ENCODE measurements around the gene HMSD.
"Not testable (repeated sequence)": the region's sequence is repeated elsewhere in the genome, so short reads cannot be mapped to it uniquely, and the experiment has no call there.

HMSD gene, protein sequence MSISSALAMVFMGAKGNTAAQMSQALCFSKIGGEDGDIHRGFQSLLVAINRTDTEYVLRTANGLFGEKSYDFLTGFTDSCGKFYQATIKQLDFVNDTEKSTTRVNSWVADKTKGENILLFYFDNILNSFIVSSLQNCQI

DNA sequence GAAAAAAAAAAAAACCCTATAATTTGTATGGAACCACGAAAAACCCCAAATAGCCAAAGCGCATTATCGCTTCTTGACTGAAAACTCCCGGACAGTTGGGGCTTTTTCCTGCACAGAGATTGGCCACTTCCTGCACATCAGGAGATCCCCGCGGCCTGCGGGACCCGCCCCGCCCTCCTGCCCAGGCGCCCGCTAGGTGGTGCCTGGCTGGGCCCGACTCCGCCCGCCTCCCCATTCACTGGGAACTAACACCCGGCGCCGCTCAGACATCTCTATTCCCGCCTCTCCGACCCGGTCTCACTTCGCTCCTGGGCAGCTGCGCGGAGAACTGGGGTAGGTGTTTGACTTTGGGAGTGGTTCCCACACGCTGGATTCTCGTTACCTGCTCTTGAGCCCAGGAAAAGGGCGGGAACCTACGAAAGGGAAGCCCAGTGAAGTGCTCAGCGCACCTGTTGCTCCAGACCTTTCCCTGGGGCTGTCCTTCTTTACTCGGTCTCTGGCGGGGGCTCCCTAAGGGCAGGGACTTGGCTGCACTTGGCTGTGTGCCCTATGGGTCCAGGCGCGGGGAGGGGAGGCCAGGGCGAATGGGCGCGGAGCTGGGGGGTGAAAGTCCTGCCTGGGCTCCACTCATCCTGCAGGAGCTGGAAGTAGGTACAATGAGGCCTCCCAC lies at the start of gene HMSD:
TSS of gene HMSD (plus strand) at position 234 of the 670 bp plus-strand sequence. CDS start 4,155 bp downstream, outside the sequence.
- DNase-seq: peak in 9 of 10 donors; percentile 33 to 94 (median 63)
- intact Hi-C loops (cut with DNase I): no loop called here

DNA sequence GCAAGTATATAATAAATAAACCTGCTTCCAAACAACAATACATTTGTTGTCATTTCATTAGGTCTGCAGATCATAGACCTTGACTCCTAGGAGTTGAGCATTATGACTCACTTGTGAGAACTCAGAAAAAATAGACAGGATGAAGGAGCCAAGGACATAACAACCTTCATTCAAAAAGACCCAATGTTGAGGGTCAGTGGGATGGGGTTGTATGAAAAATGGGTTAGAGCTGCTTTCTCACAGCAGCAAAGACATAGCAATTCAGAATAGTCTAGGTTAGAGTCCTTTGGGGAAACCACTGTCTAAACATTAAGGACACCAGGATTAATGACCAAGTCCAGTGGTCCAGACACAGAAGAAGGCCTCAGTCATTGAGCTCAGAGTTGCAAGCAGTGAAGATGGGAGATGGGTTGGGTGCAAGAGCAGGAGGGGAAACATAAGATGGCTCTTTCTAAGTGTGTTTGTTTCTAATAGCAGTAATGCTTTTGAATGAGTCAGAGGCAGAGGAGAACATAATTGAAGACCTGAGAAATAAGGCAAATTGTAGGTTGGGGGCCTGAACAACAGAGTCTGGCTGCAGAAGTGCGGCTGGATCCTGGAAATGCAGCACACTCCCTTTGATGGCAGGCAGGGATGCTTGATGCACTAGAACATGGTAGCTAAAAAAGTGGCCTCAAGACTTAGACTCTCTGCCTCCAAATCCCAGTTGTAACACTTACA lies 45.1 kb upstream of the HMSD start:
- DNase-seq: no peak
- intact Hi-C loops (cut with DNase I): no loop called here

DNA sequence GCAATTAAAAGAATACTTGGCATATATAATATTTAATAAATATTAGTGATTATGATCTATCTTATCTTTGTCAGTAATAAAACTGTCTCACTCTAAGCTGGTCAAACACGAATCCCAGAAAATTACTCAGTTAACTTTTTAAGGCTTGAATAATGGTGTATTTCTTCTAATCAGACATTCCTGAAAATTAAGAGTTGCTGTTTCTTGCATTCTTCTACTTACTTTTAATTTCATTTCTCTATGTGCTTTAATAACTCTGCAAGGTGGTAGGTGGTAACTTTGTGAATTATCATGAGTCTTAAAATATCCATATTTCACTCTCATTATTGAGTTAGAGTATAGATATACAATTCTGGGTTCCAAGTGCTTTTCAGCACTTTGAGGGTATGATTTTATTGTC lies 44.4 kb upstream of the HMSD start:
- no peak for DNase-seq
- intact Hi-C loops (cut with DNase I): no loop called here

DNA sequence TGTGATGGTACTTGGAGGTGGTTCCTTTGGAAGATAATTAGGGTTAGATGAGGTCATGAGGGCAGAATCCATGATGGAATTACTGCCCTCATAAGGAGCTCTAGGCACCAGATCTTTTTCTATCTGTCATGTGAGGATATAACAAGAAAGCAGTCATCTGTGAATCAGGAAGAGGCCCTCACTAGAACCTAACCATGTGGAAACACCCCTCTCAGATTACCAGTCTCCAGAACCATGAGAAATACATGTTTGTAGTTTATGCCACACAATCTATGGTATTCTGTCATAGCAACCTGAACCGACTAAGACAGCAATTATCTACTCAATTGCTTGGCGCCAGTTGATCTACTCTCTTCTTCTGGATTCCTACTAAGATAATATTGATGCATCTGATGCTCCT lies 43.7 kb upstream of the HMSD start:
- intact Hi-C loops (cut with DNase I): no loop called here
- no peak for DNase-seq

DNA sequence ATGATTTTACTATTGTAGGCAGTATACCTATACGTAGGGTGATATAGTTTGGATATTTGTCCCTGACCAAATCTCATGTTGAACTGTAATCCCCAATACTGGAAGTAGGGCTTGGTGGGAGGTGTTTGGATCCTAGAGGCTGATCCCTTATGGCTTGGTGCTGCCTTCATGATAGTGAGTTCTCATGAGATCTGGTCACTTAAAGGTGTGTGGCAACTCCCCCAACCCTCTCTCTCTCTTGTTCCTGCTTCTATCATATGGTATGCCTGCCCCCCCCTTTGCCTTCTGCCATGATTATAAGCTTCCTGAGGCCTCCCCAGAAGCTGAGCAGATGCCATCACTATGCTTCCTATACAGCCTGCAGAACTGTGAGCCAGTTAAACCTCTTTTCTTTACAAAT lies 43.0 kb upstream of the HMSD start:
- DNase-seq: no peak
- intact Hi-C loops (cut with DNase I): no loop called here

DNA sequence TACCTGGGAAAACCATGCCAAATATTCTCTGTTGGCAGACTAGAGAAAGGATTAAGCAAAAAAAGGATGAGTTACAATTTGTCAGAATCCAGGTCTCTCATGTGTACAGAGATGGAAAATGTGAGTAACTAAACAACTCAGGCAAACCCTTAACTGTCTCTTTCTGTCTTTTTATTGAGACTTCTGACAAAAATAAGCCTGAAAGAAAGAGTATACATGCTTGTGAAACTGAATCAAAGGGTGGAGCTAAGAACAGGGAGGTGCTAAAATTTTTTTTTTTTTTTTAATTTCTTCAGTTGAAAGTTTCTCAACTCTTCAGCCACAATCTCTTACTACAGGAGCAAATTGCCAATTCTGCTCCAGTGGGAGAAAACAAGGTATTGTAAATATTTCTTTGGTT lies 41.4 kb upstream of the HMSD start, which contains the start of gene SERPINB10:
TSS of gene SERPINB10 (plus strand) at position 295 of the 400 bp plus-strand sequence. CDS start 7,553 bp downstream, outside the sequence.
- no peak for DNase-seq
- intact Hi-C loops (cut with DNase I): no loop called here

DNA sequence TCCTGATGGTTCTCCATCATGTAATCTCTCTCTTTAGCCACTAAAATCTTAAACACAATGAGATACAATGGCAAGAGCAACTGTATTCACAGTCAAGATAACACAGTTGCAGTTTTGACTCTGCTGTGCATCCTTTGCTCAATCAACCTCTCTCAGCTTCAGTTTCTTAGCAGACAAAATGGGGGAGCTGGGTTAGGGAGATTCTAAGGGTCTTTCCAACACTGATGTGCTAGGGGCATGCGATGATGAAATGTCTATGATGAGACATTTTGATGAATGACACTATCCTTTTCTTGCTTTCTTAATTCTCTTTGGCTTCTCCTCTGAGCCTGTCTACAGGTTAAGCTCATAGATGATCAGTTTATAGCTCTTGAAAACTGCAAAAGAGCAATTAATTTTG lies 40.2 kb upstream of the HMSD start:
- DNase-seq: no peak

DNA sequence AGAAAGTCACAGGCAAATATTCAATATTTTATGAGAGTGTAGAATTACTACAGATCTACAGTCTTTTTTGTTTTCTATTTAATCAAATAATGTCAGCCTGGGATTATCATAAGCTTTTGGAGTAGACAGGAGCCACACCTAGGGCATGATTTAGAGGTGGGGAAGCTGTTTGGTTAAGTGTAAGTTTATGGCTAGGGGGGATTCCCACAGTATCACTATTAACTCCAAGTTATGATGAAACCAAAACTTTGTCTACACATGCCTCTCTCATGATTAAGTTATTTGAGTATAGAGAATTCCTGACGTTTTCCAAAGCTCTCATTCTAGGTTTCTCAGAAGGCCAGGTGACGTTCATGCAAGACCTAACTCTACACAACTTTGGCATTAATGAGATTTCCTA lies 39.2 kb upstream of the HMSD start:
- intact Hi-C loops (cut with DNase I): no loop called here

More for the DNA sequence above, 40.2 kb upstream of the HMSD start:
- intact Hi-C loops (cut with DNase I): no loop called here

DNA sequence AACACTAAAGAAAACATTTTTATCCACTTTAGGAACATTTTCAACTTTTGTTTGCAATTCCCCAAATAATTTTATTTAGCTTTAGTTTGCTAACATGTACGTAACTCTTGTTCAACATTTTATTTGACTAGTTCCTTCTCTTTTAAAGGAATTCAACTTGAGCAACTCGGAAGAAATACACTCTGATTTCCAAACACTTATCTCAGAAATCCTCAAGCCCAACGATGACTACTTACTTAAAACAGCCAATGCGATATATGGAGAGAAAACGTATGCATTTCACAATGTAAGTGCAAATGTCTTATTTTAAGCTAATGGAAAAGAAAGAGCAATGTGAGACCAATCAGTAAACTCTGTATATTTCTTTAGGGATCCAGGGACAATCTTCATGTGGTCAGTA lies 31.3 kb upstream of the HMSD start:
- intact Hi-C loops (cut with DNase I): no loop called here
- no peak for DNase-seq

More for the DNA sequence above, 39.2 kb upstream of the HMSD start:
- DNase-seq: no peak

DNA sequence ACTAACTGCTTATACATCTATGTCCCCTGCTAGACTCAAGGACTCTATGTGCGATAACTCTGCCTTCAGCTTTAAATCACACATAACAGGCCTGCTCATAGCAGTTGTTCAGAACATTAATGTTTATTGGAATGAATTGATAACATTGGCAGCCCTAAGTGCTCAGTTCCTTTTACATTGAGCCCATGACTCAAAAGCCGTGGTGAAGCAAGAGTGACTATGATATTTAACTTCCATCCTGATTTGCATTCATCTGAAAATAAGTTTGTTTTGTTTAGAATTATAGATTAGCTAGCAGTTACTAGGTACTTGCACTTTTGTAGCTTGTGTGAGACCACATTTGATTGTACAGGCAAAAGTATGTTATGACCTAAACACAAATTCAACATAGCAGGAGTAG lies 27.1 kb upstream of the HMSD start:
- intact Hi-C loops (cut with DNase I): no loop called here
- no peak for DNase-seq

DNA sequence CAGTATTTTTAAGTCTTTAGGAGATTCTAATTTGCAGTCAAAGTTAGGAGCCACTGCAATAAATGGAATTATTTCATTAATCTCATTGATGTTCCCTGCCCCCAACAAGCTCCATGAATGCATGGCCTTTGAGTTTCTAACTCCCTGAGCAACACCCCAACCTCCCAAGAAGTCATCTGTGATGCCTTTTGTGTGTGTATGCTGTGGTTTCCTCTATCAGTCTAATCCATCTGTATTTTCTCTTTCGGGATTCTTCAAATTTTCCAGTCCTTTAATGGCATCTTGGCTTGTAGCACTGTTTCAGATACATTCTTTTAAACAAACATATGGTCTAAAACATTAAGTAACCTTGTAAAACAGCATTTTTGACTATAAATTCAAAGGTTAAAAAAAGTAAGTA lies 24.6 kb upstream of the HMSD start:
- no peak for DNase-seq
- intact Hi-C loops (cut with DNase I): no loop called here

DNA sequence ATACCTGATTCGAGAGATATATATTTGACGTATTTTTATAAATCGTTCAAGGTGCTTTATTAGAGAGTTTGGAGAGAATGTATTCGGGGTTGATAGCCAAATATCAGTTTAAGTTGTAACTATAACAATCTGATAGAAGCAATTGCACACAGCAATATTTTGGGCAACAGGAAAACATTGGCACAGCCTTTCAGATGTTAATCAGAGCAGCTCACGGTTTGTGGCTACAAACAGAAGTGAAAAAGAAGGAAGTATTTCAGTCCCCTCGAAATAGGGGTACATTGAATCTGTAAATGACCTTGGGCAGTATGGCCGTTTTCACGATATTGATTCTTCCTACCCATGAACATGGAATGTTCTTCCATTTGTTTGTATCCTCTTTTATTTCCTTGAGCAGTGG lies 20.8 kb upstream of the HMSD start:
- intact Hi-C loops (cut with DNase I): no loop called here

DNA sequence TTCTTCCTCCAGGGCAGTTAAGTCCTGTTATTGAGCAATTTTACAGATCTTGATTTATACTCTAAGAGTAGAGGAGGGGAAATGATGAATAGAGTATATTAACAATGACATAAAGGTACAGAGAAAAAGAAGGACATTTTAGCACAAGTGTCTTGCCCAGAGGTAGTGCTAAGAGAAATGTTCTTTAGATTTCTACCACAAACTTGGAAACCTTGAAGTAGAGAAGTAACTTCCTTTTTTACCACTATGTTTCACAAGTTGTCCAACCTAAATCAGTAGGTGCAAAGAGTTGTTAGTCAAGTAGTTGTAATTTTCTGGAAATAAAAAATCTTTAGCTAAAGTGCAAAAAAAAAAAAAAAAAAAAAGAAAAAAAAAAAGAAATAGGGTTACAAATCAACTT lies 19.7 kb upstream of the HMSD start:
- DNase-seq; intact Hi-C loops (cut with DNase I): not testable (repeated sequence)

More for the DNA sequence above, 20.8 kb upstream of the HMSD start:
- no peak for DNase-seq

DNA sequence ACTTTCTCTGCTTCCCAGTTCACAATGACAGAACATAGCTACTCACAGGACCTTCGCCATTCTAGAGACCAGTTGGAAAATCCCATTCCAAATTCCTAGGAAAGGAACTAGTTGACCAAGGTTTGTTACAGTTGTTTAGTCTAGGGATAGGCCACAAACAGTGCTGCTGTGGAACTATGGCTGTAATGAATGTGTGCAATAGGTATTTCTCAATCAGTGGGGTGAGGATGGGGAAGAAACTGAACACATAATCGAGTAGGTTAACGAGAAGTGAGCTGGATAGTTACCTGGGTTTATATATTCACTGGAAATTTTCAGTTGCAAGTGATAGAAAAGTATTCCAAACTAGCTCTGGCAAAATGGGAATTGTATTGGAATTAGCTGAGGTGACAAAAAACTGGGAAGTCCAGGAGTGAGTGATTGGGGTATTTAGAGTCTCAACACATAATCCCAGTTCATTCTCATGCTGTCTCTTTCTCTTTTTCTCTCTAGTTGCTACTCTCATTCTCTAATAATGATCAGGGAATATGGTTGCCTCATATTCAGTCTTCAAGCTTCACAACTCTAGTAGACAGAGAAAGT lies 18.2 kb upstream of the HMSD start:
- intact Hi-C loops (cut with DNase I): no loop called here
- DNase-seq: no peak

DNA sequence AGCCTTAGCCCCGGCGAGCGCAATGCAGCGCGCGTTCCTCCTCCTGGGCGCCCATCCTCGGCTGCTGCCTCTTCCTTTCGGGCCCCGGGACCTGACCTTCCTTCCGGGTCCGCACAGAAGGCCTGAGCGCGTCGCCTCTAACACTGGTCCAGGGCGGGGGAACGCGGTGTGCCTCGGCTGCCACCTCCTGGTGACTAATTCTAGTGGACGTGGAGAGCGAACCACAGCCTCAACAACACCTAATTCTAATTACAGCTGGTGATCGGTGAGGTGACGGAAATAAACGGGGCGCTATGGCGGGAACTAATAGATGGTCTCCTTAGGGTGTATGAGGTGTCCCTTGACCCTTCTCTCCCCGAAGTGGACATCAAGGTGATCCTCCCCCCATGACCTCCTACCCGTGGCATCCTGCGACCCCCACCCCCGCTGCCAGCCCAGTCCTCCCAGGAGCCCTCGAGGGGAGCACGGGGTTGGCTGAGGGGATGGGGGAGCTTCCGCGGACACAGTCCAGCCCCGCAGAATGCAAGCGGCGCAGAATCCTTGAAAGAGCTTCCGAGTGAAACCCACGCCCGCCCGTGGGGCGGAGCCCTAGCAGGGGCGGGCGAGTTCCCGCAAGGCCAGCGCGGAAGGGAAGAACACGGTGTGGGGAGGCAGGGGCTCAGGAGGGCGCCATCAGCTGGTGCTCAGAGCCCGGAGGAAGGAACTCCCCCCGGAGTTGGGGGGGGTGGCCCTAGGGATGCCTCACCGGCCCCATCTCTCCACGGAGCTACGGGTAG lies 12.8 kb upstream of the HMSD start:
- intact Hi-C loops (cut with DNase I): loop anchor here (5.0 kb wide), 2 partner anchors 109 to 419 kb away; no protein-coding TSS in a partner anchor
- DNase-seq: peak; percentile 36 to 95 (median 76)

DNA sequence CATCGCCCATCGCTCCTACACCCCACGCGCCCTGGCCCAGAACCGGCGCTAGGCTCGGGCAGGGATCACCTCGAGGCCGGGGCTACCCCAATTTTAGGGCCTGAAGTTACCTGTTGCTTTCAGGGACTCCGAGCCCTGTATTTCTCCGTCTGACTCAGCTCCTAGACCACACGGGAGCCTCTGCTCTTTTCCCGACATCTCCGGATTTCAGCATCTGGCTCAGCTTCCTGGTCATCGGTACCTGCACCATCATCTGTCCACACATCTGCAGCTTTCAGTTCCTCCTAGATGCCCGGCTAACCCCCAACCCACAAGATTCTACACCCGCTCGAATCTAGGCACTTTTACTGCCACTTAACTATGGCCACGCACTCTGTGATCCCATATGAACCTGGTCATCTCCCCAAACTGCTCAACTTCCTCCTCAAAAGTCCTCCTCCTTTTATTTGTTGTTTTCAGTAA lies 12.1 kb upstream of the HMSD start:
- intact Hi-C loops (cut with DNase I): loop anchor here (5.0 kb wide), 2 partner anchors 110 to 420 kb away; no protein-coding TSS in a partner anchor
- DNase-seq: peak in 1 of 10 donors; percentile 54

DNA sequence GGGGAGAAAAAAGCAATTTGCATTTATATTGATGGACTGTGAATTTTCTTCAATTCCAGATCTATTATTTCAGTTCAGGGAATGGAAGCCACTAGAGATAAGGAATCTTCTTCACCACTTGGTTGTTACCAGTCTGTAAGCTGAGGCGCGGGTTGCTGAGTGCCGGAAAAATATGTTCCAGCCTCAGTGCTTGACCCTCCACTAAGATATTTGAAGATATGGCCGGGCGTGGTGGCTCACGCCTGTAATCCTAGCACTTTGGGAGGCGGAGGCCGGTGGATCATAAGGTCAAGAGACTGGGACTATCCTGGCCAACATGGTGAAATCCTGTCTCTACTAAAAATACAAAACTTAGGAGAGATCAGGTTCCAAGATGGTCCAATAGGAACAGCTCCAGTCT lies 9.1 kb upstream of the HMSD start:
- peak in 2 of 10 donors; percentile 61 to 74 for DNase-seq
- intact Hi-C loops (cut with DNase I): no loop called here

DNA sequence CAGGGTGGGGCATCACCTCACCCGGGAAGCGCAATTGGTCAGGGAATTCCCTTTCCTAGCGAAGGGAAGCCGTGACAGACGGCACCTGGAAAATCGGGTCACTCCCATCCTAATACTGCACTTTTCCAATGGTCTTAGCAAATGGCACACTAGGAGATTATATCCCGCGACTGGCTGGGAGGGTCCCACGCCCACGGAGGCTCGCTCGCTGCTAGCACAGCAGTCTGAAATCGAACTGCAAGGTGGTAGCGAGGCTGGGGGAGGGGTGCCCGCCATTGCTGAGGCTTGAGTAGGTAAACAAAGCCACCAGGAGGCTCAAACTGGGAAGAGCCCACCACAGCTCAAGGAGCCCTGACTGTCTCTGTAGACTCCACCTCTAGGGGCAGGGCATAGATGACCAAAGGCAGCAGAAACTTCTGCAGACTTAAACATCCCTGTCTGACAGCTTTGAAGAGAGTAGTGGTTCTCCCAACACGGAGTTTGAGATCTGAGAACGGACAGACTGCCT lies 8.5 kb upstream of the HMSD start:
- DNase-seq: peak in 1 of 10 donors; percentile 58
- intact Hi-C loops (cut with DNase I): not testable (repeated sequence)

DNA sequence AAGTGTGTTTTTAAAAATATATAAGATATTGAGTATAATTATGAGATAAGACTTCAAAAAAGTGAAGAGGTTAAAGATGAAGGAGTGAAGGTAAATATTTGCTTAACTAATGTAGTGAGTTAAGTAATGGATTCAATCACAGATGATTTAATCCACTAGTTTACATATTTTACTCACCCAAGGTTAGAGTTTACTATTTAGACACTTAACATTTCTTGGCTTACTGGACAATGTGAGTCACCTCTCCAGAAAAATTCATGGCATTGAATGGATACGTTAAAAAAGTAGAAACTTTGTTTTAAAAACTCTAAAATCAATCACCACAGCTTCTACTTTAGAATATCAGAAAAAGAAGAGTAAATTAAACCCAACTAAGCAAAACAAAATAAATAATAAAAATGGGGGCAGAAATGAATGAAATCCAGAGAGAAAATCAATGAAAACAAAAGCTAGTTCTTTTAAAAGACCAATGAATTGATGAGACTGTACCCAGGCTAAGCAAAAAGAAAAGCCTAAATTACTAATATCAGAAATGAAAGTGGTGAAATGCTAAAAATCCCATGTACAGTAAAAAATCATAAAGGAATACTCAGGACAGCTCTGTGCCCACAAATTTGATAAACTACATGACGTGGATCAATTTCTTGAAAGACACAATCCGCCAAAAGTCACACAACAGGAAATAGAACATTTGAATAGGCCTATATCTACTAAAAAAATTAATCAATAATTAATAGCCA lies 1.9 kb upstream of the HMSD start:
- intact Hi-C loops (cut with DNase I): no loop called here
- no peak for DNase-seq

Data from posterior cingulate gyrus (tissue), 11 donors.